HepG2 (cell line): ENCODE data around the gene NEK3. TPM values are rescaled to one million over a fixed set of nuclear protein-coding genes. Genes with fewer than 3 reads are reported as not detected.
A peak's percentile ranks its signal among the peaks of the same experiment; 100 is the strongest.

Experiments used
- GPBP1L1 ChIP-seq: sonication (generic); formaldehyde crosslinking; IDR thresholded peaks from 2 replicates; pipeline ENCODE4 v1.5.0; 2020; ENCODE audit warnings: mild to moderate bottlenecking, missing genetic modification reagents
- HHEX ChIP-seq: IDR thresholded peaks from 2 replicates; pipeline ENCODE4 v1.6.1; 2016; ENCODE audit warnings: control low read depth
- HNRNPH1 ChIP-seq: fragments of 200-400 bp; formaldehyde crosslinking; optimal IDR thresholded peaks from 2 replicates; pipeline ENCODE3; 2017; ENCODE audit warnings: mild to moderate bottlenecking, low read depth, low read length
- KAT7 ChIP-seq: IDR thresholded peaks from 2 replicates; pipeline ENCODE4 v1.6.1; 2018; ENCODE audit warnings: borderline replicate concordance, missing compliant biosample characterization
- KDM2A ChIP-seq: sonication (generic); formaldehyde crosslinking; IDR thresholded peaks from 2 replicates; pipeline ENCODE4 v1.4.0; 2020; ENCODE audit warnings: low read depth, missing genetic modification reagents, borderline replicate concordance
- KDM5B ChIP-seq: sonication (generic); formaldehyde crosslinking; IDR thresholded peaks from 2 replicates; pipeline ENCODE4 v1.4.0; 2020; ENCODE audit warnings: missing genetic modification reagents, mild to moderate bottlenecking, borderline replicate concordance
- MAF1 ChIP-seq: sonication (generic); formaldehyde crosslinking; IDR thresholded peaks from 2 replicates; pipeline ENCODE4 v1.5.0; 2020; ENCODE audit warnings: missing genetic modification reagents, borderline replicate concordance
- NFE2L1 ChIP-seq: sonication (generic); formaldehyde crosslinking; IDR thresholded peaks from 2 replicates; pipeline ENCODE4 v1.4.0; 2020; ENCODE audit warnings: missing genetic modification reagents, mild to moderate bottlenecking, borderline replicate concordance
- RARG ChIP-seq: sonication (generic); formaldehyde crosslinking; IDR thresholded peaks from 2 replicates; pipeline ENCODE4 v1.4.0; 2020; ENCODE audit warnings: low read depth, mild to moderate bottlenecking, missing genetic modification reagents
- RFX5 ChIP-seq: IDR thresholded peaks from 2 replicates; pipeline ENCODE4 v1.6.1; 2011; ENCODE audit warnings: low read depth, low read length, improper control_type of control experiment
- SMARCE1 ChIP-seq: fragments of 450-650 bp; IDR thresholded peaks from 2 replicates; pipeline ENCODE4 v1.6.1; 2017; ENCODE audit warnings: borderline replicate concordance
- SRY ChIP-seq: sonication (generic); formaldehyde crosslinking; IDR thresholded peaks from 2 replicates; pipeline ENCODE4 v1.8.0; 2022; ENCODE audit warnings: mild to moderate bottlenecking, missing genetic modification reagents
- ZNF138 ChIP-seq: sonication (generic); formaldehyde crosslinking; IDR thresholded peaks from 2 replicates; pipeline ENCODE4 v1.5.0; 2020; ENCODE audit warnings: mild to moderate bottlenecking, low read depth, missing genetic modification reagents
- ZNF280B ChIP-seq: sonication (generic); formaldehyde crosslinking; IDR thresholded peaks from 2 replicates; pipeline ENCODE4 v1.5.0; 2020; ENCODE audit warnings: missing genetic modification reagents, mild to moderate bottlenecking, borderline replicate concordance
- ZNF282 ChIP-seq: fragments of 450-650 bp; IDR thresholded peaks from 2 replicates; pipeline ENCODE4 v1.6.1; 2018; ENCODE audit not compliant: partially characterized antibody
- ZNF331 ChIP-seq: sonication (generic); formaldehyde crosslinking; IDR thresholded peaks from 2 replicates; pipeline ENCODE4 v1.4.0; 2020; ENCODE audit warnings: missing genetic modification reagents
- ZNF775 ChIP-seq: sonication (generic); formaldehyde crosslinking; IDR thresholded peaks from 2 replicates; pipeline ENCODE4 v1.4.0; 2020; ENCODE audit warnings: missing genetic modification reagents, mild to moderate bottlenecking, moderate library complexity, borderline replicate concordance
- ZNF850 ChIP-seq: sonication (generic); formaldehyde crosslinking; conservative IDR thresholded peaks from 2 replicates; pipeline ENCODE4 v1.9.0; 2021; ENCODE audit warnings: mild to moderate bottlenecking, missing genetic modification reagents
- polyA plus RNA-seq, 8 experiments: library from polyadenylated mRNA; depleted of rRNA in 3 of 8; stranded (reverse) in 7 of 8; unstranded in 1 of 8; fragments of >200 nt; fragmentation: Illumina TruSeq in 4 of 8; extraction: Trizol in 4 of 8; gene quantifications; 2 replicates each; pipeline versions ENCODE4 v1.2.1 to v1.2.3, GENCODE V29; 2011 to 2016; ENCODE audit warnings: low read depth in 4 of 8, missing spikeins in 1 of 8, mixed read lengths in 1 of 8; ENCODE audit not compliant: insufficient read depth in 1 of 8
- total RNA-seq, 5 experiments: library from RNA; depleted of rRNA; stranded (reverse); fragments of >200 nt; fragmentation: Illumina TruSeq; extraction: Trizol; gene quantifications; 2 replicates each; pipeline ENCODE4 v1.2.3, GENCODE V29; 2016; ENCODE audit warnings: low read depth in 1 of 5
- TF ChIP-seq, protein P1 (sequence below): sonication (generic); formaldehyde crosslinking; IDR thresholded peaks from 2 replicates; pipeline ENCODE4 v1.5.0; 2020; ENCODE audit warnings: mild to moderate bottlenecking, missing genetic modification reagents, borderline replicate concordance
- TF ChIP-seq, protein P2 (sequence below): sonication (generic); formaldehyde crosslinking; IDR thresholded peaks from 2 replicates; pipeline ENCODE4 v1.4.0; 2020; ENCODE audit warnings: missing genetic modification reagents

Gene NEK3
- total and polyA plus RNA-seq, 2 of the 13 experiments (the other 11 are each of a cell fraction or from before 2014, with no cell fraction given), result 36.7 to 68.2 TPM

DNA sequence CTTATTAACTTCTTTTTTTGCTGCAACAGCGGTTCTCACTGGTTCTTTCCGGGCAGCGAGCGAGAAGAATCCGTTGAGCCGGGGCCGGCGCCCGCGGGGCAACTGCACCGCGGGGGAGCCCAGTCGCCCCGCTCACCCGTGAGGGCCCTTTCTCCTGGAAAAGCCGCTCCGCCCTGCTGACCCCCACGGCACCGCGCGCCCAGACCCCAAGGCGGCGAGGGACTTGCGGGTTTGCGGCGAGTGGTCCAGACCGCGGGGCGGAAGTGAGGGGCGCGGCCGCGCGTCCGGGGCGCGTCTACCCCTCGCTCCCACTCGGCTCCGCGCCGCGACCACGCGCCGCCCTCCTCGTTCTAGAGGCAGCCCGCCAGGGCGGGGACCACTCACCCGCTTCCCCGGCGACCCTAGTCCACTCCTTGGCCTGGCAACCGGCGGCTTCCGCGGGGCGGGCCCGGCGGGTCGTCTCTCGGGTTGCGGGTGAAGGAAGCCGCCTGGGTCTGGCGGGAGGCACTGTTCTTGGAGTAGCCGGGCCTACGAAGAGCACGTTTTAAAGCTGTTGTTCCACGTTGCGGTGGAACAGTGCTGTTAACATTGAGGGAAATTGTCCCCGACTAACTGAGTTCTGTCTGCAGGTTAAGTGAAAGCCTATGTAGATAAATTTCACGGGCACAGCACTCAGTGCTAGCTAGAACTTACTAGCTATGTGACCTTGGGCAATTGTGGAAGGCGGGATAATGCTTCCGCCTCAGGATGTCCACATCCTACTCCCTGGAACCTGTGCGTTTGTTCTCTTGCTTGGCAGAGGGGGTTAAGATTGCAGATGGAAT lies at the start of gene NEK3 (continued):
- TF ChIP-seq RARG, result no peak
- peak; percentile 63 for TF ChIP-seq ZNF331
- no peak for TF ChIP-seq ZNF282
- TF ChIP-seq ZNF850 (CRISPR knock-in tag), result no peak
- TF ChIP-seq RFX5, result no peak
- no peak for TF ChIP-seq HNRNPH1
- no peak for TF ChIP-seq GPBP1L1 (CRISPR knock-in tag)
- TF ChIP-seq ZNF775 (CRISPR knock-in tag), result 0 out of 2 replicates have a peak, but pooled peaks have one; percentile 45
- peak; percentile 36; the same call in 1 of the 2 replicates for TF ChIP-seq KAT7 (CRISPR knock-in tag)
- 0 out of 2 replicates have a peak, but pooled peaks have one; percentile 31 for TF ChIP-seq KDM2A (CRISPR knock-in tag)
- peak; percentile 93; the same call in 1 of the 2 replicates for TF ChIP-seq ZNF280B (CRISPR knock-in tag)
- no peak for TF ChIP-seq NFE2L1 (CRISPR knock-in tag)
- no peak for TF ChIP-seq HHEX
- TF ChIP-seq, protein P1, sequence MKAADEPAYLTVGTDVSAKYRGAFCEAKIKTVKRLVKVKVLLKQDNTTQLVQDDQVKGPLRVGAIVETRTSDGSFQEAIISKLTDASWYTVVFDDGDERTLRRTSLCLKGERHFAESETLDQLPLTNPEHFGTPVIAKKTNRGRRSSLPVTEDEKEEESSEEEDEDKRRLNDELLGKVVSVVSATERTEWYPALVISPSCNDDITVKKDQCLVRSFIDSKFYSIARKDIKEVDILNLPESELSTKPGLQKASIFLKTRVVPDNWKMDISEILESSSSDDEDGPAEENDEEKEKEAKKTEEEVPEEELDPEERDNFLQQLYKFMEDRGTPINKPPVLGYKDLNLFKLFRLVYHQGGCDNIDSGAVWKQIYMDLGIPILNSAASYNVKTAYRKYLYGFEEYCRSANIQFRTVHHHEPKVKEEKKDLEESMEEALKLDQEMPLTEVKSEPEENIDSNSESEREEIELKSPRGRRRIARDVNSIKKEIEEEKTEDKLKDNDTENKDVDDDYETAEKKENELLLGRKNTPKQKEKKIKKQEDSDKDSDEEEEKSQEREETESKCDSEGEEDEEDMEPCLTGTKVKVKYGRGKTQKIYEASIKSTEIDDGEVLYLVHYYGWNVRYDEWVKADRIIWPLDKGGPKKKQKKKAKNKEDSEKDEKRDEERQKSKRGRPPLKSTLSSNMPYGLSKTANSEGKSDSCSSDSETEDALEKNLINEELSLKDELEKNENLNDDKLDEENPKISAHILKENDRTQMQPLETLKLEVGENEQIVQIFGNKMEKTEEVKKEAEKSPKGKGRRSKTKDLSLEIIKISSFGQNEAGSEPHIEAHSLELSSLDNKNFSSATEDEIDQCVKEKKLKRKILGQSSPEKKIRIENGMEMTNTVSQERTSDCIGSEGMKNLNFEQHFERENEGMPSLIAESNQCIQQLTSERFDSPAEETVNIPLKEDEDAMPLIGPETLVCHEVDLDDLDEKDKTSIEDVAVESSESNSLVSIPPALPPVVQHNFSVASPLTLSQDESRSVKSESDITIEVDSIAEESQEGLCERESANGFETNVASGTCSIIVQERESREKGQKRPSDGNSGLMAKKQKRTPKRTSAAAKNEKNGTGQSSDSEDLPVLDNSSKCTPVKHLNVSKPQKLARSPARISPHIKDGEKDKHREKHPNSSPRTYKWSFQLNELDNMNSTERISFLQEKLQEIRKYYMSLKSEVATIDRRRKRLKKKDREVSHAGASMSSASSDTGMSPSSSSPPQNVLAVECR (CRISPR knock-in tag), result peak; percentile 62
- TF ChIP-seq MAF1 (CRISPR knock-in tag), result peak; percentile 68; the same call in 1 of the 2 replicates
- peak; percentile 91; the same call in 1 of the 2 replicates for TF ChIP-seq KDM5B (CRISPR knock-in tag)
- TF ChIP-seq ZNF138 (CRISPR knock-in tag), result no peak; the same call in 1 of the 2 replicates
- TF ChIP-seq SMARCE1, result no peak
- TF ChIP-seq, protein P2, sequence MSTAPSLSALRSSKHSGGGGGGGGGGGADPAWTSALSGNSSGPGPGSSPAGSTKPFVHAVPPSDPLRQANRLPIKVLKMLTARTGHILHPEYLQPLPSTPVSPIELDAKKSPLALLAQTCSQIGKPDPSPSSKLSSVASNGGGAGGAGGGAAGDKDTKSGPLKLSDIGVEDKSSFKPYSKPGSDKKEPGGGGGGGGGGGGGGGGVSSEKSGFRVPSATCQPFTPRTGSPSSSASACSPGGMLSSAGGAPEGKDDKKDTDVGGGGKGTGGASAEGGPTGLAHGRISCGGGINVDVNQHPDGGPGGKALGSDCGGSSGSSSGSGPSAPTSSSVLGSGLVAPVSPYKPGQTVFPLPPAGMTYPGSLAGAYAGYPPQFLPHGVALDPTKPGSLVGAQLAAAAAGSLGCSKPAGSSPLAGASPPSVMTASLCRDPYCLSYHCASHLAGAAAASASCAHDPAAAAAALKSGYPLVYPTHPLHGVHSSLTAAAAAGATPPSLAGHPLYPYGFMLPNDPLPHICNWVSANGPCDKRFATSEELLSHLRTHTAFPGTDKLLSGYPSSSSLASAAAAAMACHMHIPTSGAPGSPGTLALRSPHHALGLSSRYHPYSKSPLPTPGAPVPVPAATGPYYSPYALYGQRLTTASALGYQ, result no peak
- peak; percentile 88 for TF ChIP-seq SRY (CRISPR knock-in tag)
